ENCODE measurements around the gene IGSF21. TPM values are rescaled to one million over a fixed set of nuclear protein-coding genes. Genes with fewer than 3 reads are reported as not detected.

The IGSF21 gene
- total RNA-seq, 4 donors from 2014 or later = 4.7 to 10.2 (median 5.9) TPM

DNA sequence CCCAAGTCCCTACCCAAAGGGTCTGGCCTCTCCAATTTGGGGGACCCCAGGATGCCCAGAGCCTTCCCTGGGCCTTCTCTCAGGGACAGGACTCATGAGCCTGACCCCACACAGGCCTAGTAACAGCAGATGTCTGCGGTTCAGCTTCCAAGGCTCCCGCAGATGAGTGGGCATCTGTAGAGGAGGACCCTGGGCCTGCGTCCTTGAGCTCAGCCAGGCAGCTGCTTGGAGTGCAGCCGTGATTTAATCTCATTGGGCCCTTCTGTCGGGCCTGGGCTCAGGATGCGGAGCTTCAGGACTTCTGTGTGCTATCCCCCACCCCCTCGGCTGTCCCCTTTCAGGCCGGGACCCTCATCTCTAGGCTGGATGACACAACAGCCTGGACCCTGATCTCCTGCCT is 35.4 kb downstream of the IGSF21 start:
- peaks cover 0 to 22% of the 10 kb centered on the region in 2 donors for H3K27me3 ChIP-seq
- 71 to 78% methylated on average over 8 of the region's 8 CpGs for WGBS, 2 donors
- no peaks in the 10 kb centered on the region for H3K4me1 ChIP-seq

DNA sequence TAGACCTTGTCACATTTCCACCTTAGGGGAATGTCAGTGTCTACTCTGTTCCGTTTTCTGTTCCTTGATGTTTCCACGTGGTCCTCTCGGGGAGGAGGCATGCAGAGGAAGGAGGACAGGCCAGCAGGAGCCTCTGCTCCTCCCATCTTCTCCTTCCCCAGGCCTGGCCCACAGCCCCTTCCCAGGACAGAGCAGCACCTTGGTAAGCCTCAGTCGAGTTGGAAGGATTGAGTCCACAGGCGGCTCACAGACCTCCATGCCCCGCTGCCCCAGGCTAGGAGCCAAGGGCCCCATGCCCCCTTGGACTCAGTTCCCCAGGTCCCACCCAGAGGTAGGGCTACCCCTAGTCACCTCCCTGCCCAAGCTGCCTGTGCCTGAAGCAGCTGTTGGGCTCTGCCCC is 36.5 kb downstream of the IGSF21 start:
- H3K4me1 ChIP-seq = no peaks in the 10 kb centered on the region
- DNase-seq (ENCODE audit: low spot score in 2 of 2) = no peak
- WGBS, 2 donors = 37 to 72% methylated on average over 4 to 6 of the region's 6 CpGs
- H3K27ac ChIP-seq = no peak overlapping the region
- H3K4me3 ChIP-seq = no peak overlapping the region
- no peaks in the 10 kb centered on the region for H3K36me3 ChIP-seq
- TF ChIP-seq, protein P1, sequence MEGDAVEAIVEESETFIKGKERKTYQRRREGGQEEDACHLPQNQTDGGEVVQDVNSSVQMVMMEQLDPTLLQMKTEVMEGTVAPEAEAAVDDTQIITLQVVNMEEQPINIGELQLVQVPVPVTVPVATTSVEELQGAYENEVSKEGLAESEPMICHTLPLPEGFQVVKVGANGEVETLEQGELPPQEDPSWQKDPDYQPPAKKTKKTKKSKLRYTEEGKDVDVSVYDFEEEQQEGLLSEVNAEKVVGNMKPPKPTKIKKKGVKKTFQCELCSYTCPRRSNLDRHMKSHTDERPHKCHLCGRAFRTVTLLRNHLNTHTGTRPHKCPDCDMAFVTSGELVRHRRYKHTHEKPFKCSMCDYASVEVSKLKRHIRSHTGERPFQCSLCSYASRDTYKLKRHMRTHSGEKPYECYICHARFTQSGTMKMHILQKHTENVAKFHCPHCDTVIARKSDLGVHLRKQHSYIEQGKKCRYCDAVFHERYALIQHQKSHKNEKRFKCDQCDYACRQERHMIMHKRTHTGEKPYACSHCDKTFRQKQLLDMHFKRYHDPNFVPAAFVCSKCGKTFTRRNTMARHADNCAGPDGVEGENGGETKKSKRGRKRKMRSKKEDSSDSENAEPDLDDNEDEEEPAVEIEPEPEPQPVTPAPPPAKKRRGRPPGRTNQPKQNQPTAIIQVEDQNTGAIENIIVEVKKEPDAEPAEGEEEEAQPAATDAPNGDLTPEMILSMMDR (IDR thresholded peaks at IDR 0.05) = no peak
- TF ChIP-seq POLR2A (IDR thresholded peaks at IDR 0.05) = no peak
- TF ChIP-seq EP300 (IDR thresholded peaks at IDR 0.05) = no peak
- H3K9me3 ChIP-seq = no peaks in the 10 kb centered on the region
- H3K27me3 ChIP-seq = peaks cover 0 to 22% of the 10 kb centered on the region in 2 donors

More for the DNA sequence above, 35.4 kb downstream of the IGSF21 start:
- no peak for TF ChIP-seq EP300 (IDR thresholded peaks at IDR 0.05)
- TF ChIP-seq, protein P1 (IDR thresholded peaks at IDR 0.05) = no peak
- no peak for TF ChIP-seq POLR2A (IDR thresholded peaks at IDR 0.05)
- no peak overlapping the region for H3K4me3 ChIP-seq
- no peaks in the 10 kb centered on the region for H3K36me3 ChIP-seq
- no peaks in the 10 kb centered on the region for H3K9me3 ChIP-seq
- DNase-seq (ENCODE audit: low spot score in 2 of 2) = no peak
- no peak overlapping the region for H3K27ac ChIP-seq

DNA sequence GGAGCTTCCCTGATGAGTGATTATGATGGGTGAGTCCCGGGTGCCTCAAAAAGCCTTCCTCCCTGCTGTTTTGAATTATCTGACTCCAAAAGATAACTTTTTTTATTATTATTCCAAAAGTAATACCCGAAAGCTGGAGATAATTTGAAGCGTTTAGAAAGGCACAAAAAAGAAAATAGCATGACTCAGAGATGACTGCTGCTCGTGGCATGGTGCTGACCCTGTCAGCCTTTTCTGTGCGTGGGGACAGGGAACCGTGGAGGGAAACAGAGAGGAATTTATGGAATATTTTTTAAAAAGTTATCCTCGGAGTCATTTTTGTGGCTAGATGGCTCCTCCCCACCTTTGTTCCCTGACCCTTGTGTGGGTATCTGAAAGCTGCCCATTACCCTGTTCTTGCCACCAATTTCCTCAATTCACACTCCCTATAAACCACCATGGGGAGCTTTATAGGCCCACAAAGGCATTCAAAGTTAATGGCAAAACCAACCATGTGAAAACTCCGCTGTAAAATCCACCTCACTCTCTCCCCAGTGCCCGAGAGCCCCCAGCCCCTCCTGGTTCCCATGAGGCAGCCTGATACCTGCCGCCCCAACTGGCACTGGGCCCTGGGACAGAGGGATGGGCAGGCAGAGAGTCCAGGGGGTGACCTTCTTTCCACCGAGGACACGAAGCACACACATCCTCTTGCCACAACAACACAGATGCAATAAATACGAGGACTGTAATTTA is 37.5 kb downstream of the IGSF21 start:
- no peaks in the 10 kb centered on the region for H3K4me1 ChIP-seq
- 26 to 27% methylated on average over 13 of the region's 13 CpGs for WGBS, 2 donors

DNA sequence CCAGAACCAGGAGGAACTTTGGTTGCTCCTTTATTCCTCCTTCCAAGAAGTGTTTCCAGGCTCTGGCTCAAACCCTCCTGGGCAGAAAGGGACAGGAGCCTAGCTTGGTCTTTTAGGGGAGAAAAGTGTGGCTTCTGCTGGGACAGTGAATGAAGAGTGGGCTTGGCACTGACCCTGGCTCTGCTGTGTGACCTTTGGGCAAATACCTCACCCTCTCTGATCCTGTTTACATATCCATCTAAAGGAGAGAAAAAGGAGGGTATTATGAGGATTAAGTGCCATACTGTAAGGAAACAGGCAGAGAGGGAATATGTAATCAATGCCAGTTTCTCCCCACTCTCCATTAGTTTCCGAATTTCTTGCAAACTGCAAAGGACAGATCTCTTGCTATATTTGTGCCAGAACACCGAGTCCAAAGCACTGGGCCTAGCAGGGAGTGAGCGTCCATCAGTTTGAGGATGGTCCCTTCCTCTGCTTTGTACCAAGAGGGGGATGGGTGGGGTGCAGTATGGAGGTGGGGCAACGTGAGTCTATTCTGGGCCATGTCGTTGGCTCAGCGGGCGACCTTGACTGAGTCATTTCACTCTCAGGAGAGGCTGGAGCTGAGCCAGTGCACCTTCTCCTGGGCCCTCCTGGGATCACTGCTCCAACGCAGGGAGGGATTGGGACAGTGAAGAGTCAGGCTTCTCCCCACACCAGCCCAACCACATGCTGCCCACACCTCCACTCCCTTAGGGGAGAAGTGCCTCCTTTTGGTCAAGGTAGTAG is 38.4 kb downstream of the IGSF21 start:
- Histone ChIP-seq H3K27ac (no peak overlapping the region), H3K4me3 (no peak overlapping the region), H3K27me3 (peaks cover 0 to 15% of the 10 kb centered on the region in 2 donors), H3K9me3 (no peaks in the 10 kb centered on the region), H3K4me1 (no peaks in the 10 kb centered on the region), H3K36me3 (no peaks in the 10 kb centered on the region)
- TF ChIP-seq, protein P1 (IDR thresholded peaks at IDR 0.05) = no peak
- TF ChIP-seq EP300 (IDR thresholded peaks at IDR 0.05) = no peak
- no peak for TF ChIP-seq POLR2A (IDR thresholded peaks at IDR 0.05)
- WGBS, 2 donors = 60 to 73% methylated on average over 8 of the region's 8 CpGs
- DNase-seq (ENCODE audit: low spot score in 2 of 2) = no peak

More for the DNA sequence above, 37.5 kb downstream of the IGSF21 start:
- H3K36me3 ChIP-seq = no peaks in the 10 kb centered on the region
- TF ChIP-seq EP300 (IDR thresholded peaks at IDR 0.05) (no peak), POLR2A (IDR thresholded peaks at IDR 0.05) (no peak)
- TF ChIP-seq, protein P1 (IDR thresholded peaks at IDR 0.05) = no peak
- H3K27ac ChIP-seq = no peak overlapping the region
- peaks cover 0 to 18% of the 10 kb centered on the region in 2 donors for H3K27me3 ChIP-seq
- no peak overlapping the region for H3K4me3 ChIP-seq
- DNase-seq (ENCODE audit: low spot score in 2 of 2) = no peak
- H3K9me3 ChIP-seq = no peaks in the 10 kb centered on the region

DNA sequence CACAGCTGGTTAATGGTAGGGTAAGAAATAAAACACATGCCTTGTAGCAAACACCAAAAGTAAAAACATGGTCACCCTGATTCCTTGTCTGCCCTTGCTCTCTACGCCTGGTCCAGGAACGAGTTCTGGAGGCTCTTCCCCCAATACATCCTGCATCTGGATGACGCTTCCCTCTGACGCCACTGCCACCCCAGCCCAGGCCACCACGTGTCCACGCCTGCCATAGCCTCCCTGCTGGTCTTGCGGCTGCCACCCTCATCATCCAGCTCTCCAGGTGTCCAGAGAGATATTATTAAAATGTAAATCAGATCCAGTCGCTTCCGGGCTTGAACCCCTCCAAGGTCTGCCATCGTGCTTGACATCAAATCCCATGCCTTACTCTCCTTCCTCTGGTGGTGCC is 39.3 kb downstream of the IGSF21 start:
- no peak overlapping the region for H3K27ac ChIP-seq
- H3K4me1 ChIP-seq = no peaks in the 10 kb centered on the region
- no peaks in the 10 kb centered on the region for H3K9me3 ChIP-seq
- H3K4me3 ChIP-seq = no peak overlapping the region
- TF ChIP-seq EP300 (IDR thresholded peaks at IDR 0.05) = no peak
- TF ChIP-seq POLR2A (IDR thresholded peaks at IDR 0.05) = no peak
- TF ChIP-seq, protein P1 (IDR thresholded peaks at IDR 0.05) = no peak
- H3K36me3 ChIP-seq = no peaks in the 10 kb centered on the region
- H3K27me3 ChIP-seq = peaks cover 0 to 15% of the 10 kb centered on the region in 2 donors
- DNase-seq (ENCODE audit: low spot score in 2 of 2) = no peak
- WGBS, 2 donors = 77 to 85% methylated on average over 10 of the region's 10 CpGs

All from tibial nerve (tissue), 4 donors.